Mucosa of stomach (tissue), 1 donor: ENCODE measurements around the gene CTR9.

Source experiments
- H3K27me3 ChIP-seq: one replicate; pipeline ENCODE4 v1.7.0; 2013; ENCODE audit warnings: mild to moderate bottlenecking, low read length; ENCODE audit not compliant: control insufficient read depth, insufficient read depth
- H3K36me3 ChIP-seq: one replicate; pipeline ENCODE4 v1.7.0; 2013; ENCODE audit warnings: low read length; ENCODE audit not compliant: control insufficient read depth, insufficient read depth
- H3K4me1 ChIP-seq: one replicate; pipeline ENCODE4 v1.7.0; 2013; ENCODE audit warnings: mild to moderate bottlenecking, low read length; ENCODE audit not compliant: control insufficient read depth, insufficient read depth
- H3K4me3 ChIP-seq: one replicate; pipeline ENCODE4 v1.7.0; 2013; ENCODE audit warnings: low read length
- H3K9ac ChIP-seq: one replicate; pipeline ENCODE4 v1.7.0; 2013; ENCODE audit warnings: mild to moderate bottlenecking, low read length, moderate library complexity
- H3K9me3 ChIP-seq: one replicate; pipeline ENCODE4 v1.7.0; 2013; ENCODE audit warnings: mild to moderate bottlenecking, low read length, moderate library complexity; ENCODE audit not compliant: control insufficient read depth
- donor health status: Pancreatic carcinoma.

Gene CTR9

DNA sequence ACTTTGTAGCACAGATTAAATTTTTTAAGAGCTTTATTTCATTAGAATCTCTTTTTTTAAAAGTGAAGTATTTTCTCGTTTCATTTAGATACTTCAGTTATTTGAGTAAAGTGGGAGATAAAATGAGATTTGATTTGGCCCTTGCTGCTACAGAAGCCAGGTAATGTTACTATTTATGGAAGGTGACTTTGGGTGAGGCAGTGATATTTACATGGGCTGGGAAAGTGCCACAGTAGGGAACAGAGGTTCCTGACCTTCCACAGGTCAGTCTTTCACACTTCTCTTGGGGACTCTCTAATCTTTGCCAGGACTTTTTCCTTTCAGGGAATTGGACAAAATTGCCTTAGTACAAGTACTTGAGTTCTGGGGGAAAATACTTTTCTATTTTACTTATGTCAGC, 20.4 kb downstream of the CTR9 start:
- Histone ChIP-seq H3K4me1 (no peaks in the 10 kb centered on the region), H3K9ac (no peak overlapping the region), H3K36me3 (no peaks in the 10 kb centered on the region), H3K27me3 (no peaks in the 10 kb centered on the region), H3K9me3 (no peaks in the 10 kb centered on the region), H3K4me3 (no peak overlapping the region)

DNA sequence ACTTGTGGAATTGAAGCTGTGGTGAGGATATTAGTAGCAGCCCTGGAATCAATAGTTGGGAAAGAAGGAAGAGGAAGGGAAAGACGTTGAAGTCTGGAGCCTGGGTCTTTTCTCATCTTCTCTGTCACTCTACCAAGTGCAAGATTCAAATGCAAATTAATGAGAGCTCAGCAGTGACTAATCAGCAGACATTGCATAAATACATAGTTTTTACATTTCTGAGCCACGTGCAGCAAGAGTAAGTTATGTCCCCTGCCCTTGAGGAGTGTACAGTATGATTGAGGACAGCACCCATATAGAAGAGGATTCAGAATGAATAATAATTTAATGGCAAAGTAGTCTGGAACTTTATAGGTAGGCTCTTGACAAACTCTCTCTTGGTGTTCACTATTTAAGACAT, 23.8 kb downstream of the CTR9 start:
- Histone ChIP-seq H3K9ac (no peak overlapping the region), H3K27me3 (no peaks in the 10 kb centered on the region), H3K4me3 (no peak overlapping the region), H3K9me3 (no peaks in the 10 kb centered on the region), H3K4me1 (no peaks in the 10 kb centered on the region), H3K36me3 (no peaks in the 10 kb centered on the region)

DNA sequence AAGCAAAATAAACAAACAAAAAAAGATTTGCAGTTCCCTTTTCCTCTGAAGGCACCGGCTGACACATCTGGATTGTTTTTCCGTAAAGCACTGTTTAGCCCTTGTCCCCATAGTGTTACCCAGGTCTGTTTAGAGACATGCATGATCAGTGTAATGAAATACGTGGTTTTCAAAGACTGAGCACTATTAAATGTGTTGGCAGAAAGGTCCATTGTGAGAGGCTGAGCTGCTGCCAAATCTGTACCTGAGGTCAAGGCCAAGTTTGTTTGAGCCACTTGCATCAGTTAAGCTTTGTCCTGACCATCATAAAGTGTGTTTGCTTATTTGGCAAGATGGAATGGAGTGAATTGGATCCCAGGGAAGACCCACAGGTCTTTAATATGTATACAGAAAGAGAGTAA, 26.3 kb downstream of the CTR9 start:
- no peak overlapping the region for H3K9ac ChIP-seq
- no peaks in the 10 kb centered on the region for H3K9me3 ChIP-seq
- no peak overlapping the region for H3K4me3 ChIP-seq
- H3K36me3 ChIP-seq, result no peaks in the 10 kb centered on the region
- no peaks in the 10 kb centered on the region for H3K4me1 ChIP-seq
- no peaks in the 10 kb centered on the region for H3K27me3 ChIP-seq

DNA sequence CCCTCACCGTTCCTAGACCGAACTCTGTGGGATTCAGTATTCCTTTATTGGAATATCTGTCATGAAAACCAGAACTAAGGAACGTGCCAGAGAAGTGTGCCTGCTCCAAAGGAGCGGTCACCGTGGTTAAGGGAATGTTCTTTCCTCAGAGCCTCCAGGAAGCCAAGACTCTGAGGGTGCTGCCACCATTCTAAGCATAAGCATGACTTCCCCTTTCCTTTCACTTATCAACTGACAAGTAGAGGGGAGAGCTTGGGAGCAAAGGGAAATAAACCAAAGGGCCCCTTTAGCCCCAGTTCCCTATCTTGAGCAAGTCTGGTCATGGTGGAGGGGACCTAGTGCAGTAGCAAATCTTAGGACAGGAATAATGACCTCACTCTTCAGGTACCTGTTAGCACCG, 26.8 kb downstream of the CTR9 start:
- no peaks in the 10 kb centered on the region for H3K4me1 ChIP-seq
- H3K9me3 ChIP-seq, result no peaks in the 10 kb centered on the region
- no peaks in the 10 kb centered on the region for H3K36me3 ChIP-seq
- H3K9ac ChIP-seq, result no peak overlapping the region
- no peaks in the 10 kb centered on the region for H3K27me3 ChIP-seq
- H3K4me3 ChIP-seq, result no peak overlapping the region

DNA sequence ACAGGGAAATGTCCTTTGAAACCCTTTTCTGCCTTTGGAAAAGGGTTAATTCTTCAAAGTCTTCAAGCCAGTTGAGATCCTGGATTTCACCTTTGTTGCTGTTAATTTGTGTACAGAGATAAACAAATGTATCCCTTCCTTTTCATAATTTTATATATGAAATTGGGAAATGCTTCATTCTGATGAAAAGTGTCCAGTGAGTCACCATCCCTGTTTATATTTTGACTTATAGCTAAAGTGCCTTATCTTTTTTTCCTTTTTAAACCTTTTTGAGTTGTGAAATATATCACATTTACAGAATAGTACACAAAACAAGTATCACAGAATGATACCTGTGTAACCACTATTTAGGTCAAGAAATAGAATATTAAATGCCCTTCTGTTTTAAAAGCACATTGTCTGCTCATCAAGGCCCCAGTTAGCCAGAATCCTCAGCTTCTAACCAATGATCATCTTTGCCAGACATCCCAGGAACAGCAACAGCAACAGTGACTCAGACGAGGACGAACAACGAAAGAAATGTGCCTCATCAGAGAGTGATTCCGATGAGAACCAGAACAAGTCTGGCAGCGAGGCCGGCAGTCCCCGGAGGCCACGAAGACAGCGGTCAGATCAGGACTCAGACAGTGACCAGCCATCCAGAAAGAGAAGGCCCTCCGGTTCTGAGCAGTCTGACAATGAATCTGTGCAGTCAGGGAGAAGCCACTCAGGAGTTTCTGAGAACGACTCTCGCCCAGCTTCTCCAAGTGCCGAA, 27.3 kb downstream of the CTR9 start:
- Histone ChIP-seq H3K27me3 (no peaks in the 10 kb centered on the region), H3K9me3 (no peaks in the 10 kb centered on the region), H3K9ac (no peak overlapping the region), H3K4me1 (no peaks in the 10 kb centered on the region), H3K36me3 (no peaks in the 10 kb centered on the region), H3K4me3 (no peak overlapping the region)

DNA sequence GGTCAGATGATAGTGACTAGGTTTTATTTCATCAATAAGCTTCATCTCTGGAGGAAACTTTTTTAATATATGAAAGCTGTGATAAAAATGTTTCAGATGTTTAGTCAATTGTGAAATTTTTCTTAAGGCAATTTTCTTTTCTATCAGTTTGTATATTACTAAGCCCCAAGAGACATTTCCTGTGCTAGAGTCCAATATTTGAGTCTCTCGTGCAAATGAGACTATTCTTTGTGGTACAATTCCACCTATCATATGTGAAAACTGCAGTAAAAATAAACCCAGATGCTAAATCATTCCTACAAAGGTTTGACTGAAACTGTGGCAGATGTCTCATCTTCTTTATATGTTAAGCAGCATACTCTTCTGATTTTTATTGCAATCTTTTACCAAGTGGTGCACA, 28.0 kb downstream of the CTR9 start:
- H3K9me3 ChIP-seq, result no peaks in the 10 kb centered on the region
- H3K27me3 ChIP-seq, result no peaks in the 10 kb centered on the region
- no peaks in the 10 kb centered on the region for H3K36me3 ChIP-seq
- no peaks in the 10 kb centered on the region for H3K4me1 ChIP-seq
- no peak overlapping the region for H3K9ac ChIP-seq
- H3K4me3 ChIP-seq, result no peak overlapping the region

DNA sequence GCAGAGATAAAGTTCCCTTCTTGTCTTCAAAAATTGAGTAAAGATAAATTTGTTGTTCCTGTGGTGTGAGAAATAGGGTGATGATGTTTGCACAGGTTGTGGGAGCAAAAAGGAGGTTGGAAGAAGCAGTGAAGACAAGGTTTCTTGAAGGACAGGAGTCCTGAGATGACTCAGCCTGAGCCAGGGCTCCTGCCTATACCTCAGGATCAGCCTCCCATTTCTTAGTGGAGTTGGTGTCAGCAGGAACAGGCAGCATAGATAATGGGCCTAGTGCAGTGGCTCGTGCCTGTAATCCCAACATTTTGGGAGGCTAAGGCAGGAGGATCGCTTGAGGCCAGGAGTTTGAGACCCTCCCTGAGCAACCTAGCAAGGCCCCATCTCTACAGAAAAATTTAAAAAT, 29.0 kb downstream of the CTR9 start:
- Histone ChIP-seq H3K4me3 (no peak overlapping the region), H3K4me1 (no peaks in the 10 kb centered on the region), H3K9ac (no peak overlapping the region), H3K27me3 (no peaks in the 10 kb centered on the region), H3K36me3 (no peaks in the 10 kb centered on the region), H3K9me3 (no peaks in the 10 kb centered on the region)

DNA sequence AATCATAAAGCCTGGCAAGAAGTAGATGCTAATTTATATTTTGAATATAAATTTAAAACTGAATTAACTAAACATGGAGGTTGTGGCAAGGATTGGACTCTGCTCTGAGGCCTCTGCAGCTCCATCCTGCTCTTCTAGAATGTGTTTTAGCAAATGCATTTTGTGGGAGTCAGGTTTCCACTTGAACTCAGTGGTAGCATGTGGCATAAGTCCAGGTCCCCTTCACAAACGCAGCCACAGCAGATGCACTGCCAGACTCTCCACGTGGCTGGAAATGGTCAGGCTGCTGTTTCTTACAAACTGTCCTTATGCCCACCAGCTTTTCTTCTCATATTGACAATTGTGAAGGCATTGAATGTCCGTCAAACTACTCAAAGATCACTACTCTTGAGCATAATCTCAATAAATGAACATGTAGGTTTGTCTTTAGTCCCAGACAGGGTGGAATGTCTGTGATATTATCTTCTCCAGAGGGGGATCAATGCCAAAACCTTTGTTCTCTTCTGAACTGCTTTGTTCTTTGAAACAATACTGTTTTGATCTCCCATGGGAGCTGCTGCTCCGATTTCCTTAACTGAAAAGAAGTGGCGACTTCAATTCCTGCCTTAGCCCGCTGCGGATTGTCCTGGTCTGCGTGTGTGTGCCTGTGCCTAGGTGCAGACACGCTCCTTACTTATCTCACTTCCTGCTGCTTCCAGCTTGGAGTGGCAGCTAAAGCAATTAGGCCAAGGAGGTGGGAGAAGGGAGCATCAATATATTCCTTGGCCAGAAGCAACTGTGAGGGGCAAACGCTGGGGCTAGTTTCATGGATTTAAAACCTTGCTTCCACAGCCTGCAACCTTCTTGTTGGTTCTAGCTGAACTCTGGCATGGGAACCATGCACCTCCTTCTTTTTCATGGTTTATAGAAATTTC, 33.4 kb downstream of the CTR9 start:
- H3K36me3 ChIP-seq, result no peaks in the 10 kb centered on the region
- no peak overlapping the region for H3K9ac ChIP-seq
- no peaks in the 10 kb centered on the region for H3K9me3 ChIP-seq
- H3K4me3 ChIP-seq, result no peak overlapping the region
- no peaks in the 10 kb centered on the region for H3K4me1 ChIP-seq
- H3K27me3 ChIP-seq, result no peaks in the 10 kb centered on the region

DNA sequence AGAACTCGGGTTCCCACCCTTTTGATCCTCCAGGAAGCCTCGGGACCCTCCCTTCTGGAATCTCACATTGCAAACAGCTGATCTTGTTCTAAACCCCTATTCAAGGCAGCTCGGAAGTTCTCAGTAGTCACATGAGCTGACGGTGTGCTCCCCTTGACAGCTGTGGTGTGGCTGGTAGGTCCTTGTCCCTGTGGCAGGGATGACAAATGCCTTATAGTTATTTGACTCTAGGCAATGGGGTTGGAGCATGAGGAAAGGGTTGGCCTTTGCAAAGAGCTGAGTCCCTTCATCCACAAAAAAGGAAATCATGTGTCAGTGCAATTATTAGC, 34.1 kb downstream of the CTR9 start:
- no peaks in the 10 kb centered on the region for H3K9me3 ChIP-seq
- no peaks in the 10 kb centered on the region for H3K27me3 ChIP-seq
- no peaks in the 10 kb centered on the region for H3K36me3 ChIP-seq
- no peak overlapping the region for H3K4me3 ChIP-seq
- H3K9ac ChIP-seq, result no peak overlapping the region
- H3K4me1 ChIP-seq, result no peaks in the 10 kb centered on the region

DNA sequence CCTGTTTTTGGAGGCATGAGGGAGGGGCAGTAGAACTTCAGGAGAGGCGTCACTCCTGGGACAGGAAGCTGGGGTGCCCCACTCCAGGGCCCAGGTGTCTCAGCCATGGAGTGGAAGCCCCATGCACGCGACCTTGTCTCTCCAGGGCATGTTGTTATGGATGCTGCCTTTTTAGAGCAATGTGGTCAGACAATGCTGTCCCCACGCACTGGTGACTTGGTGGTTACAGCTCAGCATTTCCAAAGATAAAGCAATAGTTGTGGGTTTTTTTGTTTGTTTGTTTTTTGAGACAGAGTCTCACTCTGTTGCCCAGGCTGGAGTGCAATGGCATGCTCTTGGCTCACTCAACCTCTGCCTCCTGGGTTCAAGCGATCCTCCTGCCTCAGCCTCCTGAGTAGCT, 35.4 kb downstream of the CTR9 start:
- Histone ChIP-seq H3K27me3 (no peaks in the 10 kb centered on the region), H3K36me3 (no peaks in the 10 kb centered on the region), H3K9ac (no peak overlapping the region), H3K4me3 (no peak overlapping the region), H3K9me3 (no peaks in the 10 kb centered on the region), H3K4me1 (no peaks in the 10 kb centered on the region)

DNA sequence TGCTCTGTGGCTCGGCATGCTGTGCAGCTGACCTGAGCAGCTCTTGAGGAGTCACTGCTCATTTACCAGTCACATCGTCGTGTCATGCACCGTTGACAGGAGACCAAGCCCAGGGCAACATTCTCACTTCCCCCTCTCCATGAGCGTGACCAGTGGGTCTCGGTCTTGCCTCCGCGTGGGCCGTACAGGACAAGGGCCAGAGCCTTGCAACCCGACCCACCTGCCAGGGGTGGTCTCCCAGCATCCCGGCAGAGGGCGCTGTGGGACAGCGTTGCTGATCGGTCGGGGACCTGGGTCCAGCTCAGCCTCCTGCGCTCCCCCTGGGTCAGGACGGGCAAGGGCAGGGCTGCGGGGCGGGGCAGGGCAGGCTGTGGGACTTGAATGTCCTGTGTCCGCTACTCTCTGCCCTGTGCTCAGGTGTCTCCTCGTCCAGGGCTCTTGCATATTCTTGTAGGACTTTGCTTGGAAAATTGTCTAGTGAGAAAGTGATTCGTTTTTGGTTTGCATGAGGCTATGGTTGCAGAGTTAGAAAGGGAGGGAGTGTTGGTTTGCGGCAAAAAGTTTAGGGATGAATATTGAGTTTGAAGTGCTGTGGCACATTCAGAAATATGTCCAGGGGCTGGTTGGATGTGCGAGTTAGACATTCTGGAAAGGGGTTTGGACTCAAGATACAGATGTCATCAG, 41.5 kb downstream of the CTR9 start:
- H3K4me3 ChIP-seq, result no peak overlapping the region
- no peak overlapping the region for H3K9ac ChIP-seq
- no peaks in the 10 kb centered on the region for H3K4me1 ChIP-seq
- no peaks in the 10 kb centered on the region for H3K36me3 ChIP-seq
- no peaks in the 10 kb centered on the region for H3K9me3 ChIP-seq
- no peaks in the 10 kb centered on the region for H3K27me3 ChIP-seq
